HepG2 (cell line): ENCODE measurements around the gene C20orf204. TPM values are rescaled to one million over a fixed set of nuclear protein-coding genes. Genes with fewer than 3 reads are reported as not detected.

Experiments
- HNRNPLL ChIP-seq: fragments of 200-400 bp; formaldehyde crosslinking; IDR thresholded peaks from 2 replicates; pipeline ENCODE4 v1.6.1; 2017; ENCODE audit warnings: mild to moderate bottlenecking, low read depth, low read length; ENCODE audit not compliant: poor library complexity, severe bottlenecking
- KDM1A ChIP-seq: IDR thresholded peaks from 2 replicates; pipeline ENCODE4 v1.6.1; 2016; ENCODE audit warnings: missing compliant biosample characterization
- MXD4 ChIP-seq: IDR thresholded peaks from 2 replicates; pipeline ENCODE4 v1.6.1; 2016; ENCODE audit warnings: mild to moderate bottlenecking, missing biosample characterization, missing genetic modification reagents
- SAFB2 ChIP-seq: sonication (generic); formaldehyde crosslinking; IDR thresholded peaks from 2 replicates; pipeline ENCODE4 v1.5.1; 2020; ENCODE audit warnings: missing genetic modification reagents, low read depth, mild to moderate bottlenecking, borderline replicate concordance
- SSRP1 ChIP-seq: IDR thresholded peaks from 2 replicates; pipeline ENCODE4 v1.6.1; 2016; ENCODE audit warnings: control low read depth
- ZFP1 ChIP-seq: IDR thresholded peaks from 2 replicates; pipeline ENCODE4 v1.6.1; 2016
- ZNF337 ChIP-seq: sonication (generic); formaldehyde crosslinking; IDR thresholded peaks from 2 replicates; pipeline ENCODE4 v1.5.1; 2020; ENCODE audit warnings: missing genetic modification reagents, low read depth, mild to moderate bottlenecking, borderline replicate concordance
- ZNF484 ChIP-seq: sonication (generic); formaldehyde crosslinking; IDR thresholded peaks from 2 replicates; pipeline ENCODE4 v1.5.1; 2020; ENCODE audit warnings: mild to moderate bottlenecking, low read depth, missing genetic modification reagents, borderline replicate concordance
- ZNF572 ChIP-seq: sonication (generic); formaldehyde crosslinking; IDR thresholded peaks from 2 replicates; pipeline ENCODE4 v1.5.1; 2020; ENCODE audit warnings: mild to moderate bottlenecking, missing genetic modification reagents
- polyA plus RNA-seq, 8 experiments: library from polyadenylated mRNA; depleted of rRNA in 3 of 8; stranded (reverse) in 7 of 8; unstranded in 1 of 8; fragments of >200 nt; fragmentation: Illumina TruSeq in 4 of 8; extraction: Trizol in 4 of 8; gene quantifications; 2 replicates each; pipeline versions ENCODE4 v1.2.1 to v1.2.3, GENCODE V29; 2011 to 2016; ENCODE audit warnings: low read depth in 4 of 8, missing spikeins in 1 of 8, mixed read lengths in 1 of 8; ENCODE audit not compliant: insufficient read depth in 1 of 8
- total RNA-seq, 5 experiments: library from RNA; depleted of rRNA; stranded (reverse); fragments of >200 nt; fragmentation: Illumina TruSeq; extraction: Trizol; gene quantifications; 2 replicates each; pipeline ENCODE4 v1.2.3, GENCODE V29; 2016; ENCODE audit warnings: low read depth in 1 of 5
- TF ChIP-seq, protein P1 (sequence below): sonication (generic); formaldehyde crosslinking; IDR thresholded peaks from one replicate; pipeline ENCODE4 v1.5.1; 2020; ENCODE audit warnings: mild to moderate bottlenecking, missing genetic modification reagents; ENCODE audit errors: not compliant biosample characterization
- TF ChIP-seq, protein P2 (sequence below): sonication (generic); formaldehyde crosslinking; IDR thresholded peaks from 2 replicates; pipeline ENCODE4 v1.4.0; 2020; ENCODE audit warnings: missing genetic modification reagents; ENCODE audit errors: not compliant biosample characterization
- TF ChIP-seq, protein P3 (sequence below): sonication (generic); formaldehyde crosslinking; conservative IDR thresholded peaks from 2 replicates; pipeline ENCODE4 v1.4.0; 2020; ENCODE audit warnings: missing genetic modification reagents
- TF ChIP-seq, protein P4 (sequence below): sonication (generic); formaldehyde crosslinking; IDR thresholded peaks from 2 replicates; pipeline ENCODE4 v1.4.0; 2020; ENCODE audit warnings: missing genetic modification reagents
- TF ChIP-seq, protein P5 (sequence below): fragments of 450-650 bp; IDR thresholded peaks from 2 replicates; pipeline ENCODE4 v1.6.1; 2016

C20orf204 gene
- total and polyA plus RNA-seq, 2 of the 13 experiments (the other 11 are each of a cell fraction or from before 2014, with no cell fraction given): 22.1 to 80.0 TPM

DNA sequence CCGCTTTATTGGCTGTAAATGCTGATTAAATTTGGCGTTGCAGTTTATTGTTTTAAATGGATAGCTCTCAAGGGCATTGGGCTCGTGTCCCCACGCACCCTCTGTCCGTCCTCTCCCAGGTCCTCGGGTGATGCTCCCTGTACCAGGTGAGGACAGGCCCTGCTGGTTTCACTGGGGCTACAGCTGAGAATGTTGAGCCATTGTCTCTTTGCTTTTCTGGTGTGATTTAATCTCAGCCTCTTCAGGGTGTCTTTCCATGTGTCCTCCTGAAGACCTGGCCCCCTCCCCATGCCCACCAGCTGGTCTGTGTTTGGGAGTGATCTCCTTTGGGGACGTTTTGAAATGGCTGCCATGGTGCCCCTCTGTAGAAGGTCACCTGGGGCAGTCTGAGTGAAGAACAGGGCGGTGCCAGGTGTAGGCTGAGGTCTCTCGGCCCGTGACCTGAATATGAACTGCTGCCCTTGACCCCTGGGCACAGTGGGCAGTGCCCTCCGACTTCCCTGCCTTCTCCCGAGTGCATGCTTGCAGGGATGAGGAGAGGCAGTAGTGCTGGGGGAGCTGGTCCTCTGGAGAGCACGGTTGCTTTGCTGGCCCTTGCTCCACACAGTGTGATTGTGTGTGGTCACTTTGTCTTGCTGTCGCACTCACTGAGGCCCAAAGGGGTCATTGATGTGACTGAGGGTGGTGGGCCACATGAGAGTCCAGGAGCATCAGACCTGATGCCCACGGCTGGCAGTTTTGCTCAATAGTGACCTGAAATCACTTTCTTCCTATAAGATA, 12.4 kb upstream of the C20orf204 start (continued):
- TF ChIP-seq, protein P1, sequence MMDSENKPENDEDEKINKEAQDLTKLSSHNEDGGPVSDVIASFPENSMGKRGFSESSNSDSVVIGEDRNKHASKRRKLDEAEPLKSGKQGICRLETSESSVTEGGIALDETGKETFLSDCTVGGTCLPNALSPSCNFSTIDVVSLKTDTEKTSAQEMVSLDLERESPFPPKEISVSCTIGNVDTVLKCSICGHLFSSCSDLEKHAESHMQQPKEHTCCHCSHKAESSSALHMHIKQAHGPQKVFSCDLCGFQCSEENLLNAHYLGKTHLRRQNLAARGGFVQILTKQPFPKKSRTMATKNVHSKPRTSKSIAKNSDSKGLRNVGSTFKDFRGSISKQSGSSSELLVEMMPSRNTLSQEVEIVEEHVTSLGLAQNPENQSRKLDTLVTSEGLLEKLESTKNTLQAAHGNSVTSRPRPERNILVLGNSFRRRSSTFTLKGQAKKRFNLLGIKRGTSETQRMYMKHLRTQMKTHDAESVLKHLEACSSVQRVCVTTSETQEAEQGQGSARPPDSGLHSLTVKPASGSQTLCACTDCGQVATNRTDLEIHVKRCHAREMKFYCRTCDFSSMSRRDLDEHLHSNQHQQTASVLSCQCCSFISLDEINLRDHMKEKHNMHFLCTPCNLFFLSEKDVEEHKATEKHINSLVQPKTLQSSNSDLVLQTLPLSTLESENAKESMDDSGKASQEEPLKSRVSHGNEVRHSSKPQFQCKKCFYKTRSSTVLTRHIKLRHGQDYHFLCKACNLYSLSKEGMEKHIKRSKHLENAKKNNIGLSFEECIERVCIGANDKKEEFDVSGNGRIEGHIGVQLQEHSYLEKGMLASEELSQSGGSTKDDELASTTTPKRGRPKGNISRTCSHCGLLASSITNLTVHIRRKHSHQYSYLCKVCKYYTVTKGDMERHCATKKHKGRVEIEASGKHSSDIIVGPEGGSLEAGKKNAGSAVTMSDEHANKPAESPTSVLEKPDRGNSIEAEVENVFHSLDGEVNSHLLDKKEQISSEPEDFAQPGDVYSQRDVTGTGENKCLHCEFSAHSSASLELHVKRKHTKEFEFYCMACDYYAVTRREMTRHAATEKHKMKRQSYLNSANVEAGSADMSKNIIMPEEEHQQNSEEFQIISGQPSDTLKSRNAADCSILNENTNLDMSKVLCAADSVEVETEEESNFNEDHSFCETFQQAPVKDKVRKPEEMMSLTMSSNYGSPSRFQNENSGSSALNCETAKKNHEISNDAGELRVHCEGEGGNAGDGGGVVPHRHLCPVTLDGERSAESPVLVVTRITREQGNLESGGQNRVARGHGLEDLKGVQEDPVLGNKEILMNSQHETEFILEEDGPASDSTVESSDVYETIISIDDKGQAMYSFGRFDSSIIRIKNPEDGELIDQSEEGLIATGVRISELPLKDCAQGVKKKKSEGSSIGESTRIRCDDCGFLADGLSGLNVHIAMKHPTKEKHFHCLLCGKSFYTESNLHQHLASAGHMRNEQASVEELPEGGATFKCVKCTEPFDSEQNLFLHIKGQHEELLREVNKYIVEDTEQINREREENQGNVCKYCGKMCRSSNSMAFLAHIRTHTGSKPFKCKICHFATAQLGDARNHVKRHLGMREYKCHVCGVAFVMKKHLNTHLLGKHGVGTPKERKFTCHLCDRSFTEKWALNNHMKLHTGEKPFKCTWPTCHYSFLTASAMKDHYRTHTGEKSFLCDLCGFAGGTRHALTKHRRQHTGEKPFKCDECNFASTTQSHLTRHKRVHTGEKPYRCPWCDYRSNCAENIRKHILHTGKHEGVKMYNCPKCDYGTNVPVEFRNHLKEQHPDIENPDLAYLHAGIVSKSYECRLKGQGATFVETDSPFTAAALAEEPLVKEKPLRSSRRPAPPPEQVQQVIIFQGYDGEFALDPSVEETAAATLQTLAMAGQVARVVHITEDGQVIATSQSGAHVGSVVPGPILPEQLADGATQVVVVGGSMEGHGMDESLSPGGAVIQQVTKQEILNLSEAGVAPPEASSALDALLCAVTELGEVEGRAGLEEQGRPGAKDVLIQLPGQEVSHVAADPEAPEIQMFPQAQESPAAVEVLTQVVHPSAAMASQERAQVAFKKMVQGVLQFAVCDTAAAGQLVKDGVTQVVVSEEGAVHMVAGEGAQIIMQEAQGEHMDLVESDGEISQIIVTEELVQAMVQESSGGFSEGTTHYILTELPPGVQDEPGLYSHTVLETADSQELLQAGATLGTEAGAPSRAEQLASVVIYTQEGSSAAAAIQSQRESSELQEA: no peak
- TF ChIP-seq, protein P2, sequence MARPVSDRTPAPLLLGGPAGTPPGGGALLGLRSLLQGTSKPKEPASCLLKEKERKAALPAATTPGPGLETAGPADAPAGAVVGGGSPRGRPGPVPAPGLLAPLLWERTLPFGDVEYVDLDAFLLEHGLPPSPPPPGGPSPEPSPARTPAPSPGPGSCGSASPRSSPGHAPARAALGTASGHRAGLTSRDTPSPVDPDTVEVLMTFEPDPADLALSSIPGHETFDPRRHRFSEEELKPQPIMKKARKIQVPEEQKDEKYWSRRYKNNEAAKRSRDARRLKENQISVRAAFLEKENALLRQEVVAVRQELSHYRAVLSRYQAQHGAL (CRISPR knock-in tag): no peak
- TF ChIP-seq, protein P3, sequence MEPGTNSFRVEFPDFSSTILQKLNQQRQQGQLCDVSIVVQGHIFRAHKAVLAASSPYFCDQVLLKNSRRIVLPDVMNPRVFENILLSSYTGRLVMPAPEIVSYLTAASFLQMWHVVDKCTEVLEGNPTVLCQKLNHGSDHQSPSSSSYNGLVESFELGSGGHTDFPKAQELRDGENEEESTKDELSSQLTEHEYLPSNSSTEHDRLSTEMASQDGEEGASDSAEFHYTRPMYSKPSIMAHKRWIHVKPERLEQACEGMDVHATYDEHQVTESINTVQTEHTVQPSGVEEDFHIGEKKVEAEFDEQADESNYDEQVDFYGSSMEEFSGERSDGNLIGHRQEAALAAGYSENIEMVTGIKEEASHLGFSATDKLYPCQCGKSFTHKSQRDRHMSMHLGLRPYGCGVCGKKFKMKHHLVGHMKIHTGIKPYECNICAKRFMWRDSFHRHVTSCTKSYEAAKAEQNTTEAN: no peak
- TF ChIP-seq ZNF484 (CRISPR knock-in tag): no peak
- TF ChIP-seq ZFP1 (CRISPR knock-in tag): no peak
- TF ChIP-seq HNRNPLL: no peak
- no peak for TF ChIP-seq SAFB2 (CRISPR knock-in tag)
- no peak for TF ChIP-seq ZNF572 (CRISPR knock-in tag)
- TF ChIP-seq KDM1A (CRISPR knock-in tag): no peak
- no peak for TF ChIP-seq ZNF337 (CRISPR knock-in tag)
- TF ChIP-seq, protein P4, sequence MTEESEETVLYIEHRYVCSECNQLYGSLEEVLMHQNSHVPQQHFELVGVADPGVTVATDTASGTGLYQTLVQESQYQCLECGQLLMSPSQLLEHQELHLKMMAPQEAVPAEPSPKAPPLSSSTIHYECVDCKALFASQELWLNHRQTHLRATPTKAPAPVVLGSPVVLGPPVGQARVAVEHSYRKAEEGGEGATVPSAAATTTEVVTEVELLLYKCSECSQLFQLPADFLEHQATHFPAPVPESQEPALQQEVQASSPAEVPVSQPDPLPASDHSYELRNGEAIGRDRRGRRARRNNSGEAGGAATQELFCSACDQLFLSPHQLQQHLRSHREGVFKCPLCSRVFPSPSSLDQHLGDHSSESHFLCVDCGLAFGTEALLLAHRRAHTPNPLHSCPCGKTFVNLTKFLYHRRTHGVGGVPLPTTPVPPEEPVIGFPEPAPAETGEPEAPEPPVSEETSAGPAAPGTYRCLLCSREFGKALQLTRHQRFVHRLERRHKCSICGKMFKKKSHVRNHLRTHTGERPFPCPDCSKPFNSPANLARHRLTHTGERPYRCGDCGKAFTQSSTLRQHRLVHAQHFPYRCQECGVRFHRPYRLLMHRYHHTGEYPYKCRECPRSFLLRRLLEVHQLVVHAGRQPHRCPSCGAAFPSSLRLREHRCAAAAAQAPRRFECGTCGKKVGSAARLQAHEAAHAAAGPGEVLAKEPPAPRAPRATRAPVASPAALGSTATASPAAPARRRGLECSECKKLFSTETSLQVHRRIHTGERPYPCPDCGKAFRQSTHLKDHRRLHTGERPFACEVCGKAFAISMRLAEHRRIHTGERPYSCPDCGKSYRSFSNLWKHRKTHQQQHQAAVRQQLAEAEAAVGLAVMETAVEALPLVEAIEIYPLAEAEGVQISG: no peak; the same call in none of the 2 replicates
- TF ChIP-seq, protein P5, sequence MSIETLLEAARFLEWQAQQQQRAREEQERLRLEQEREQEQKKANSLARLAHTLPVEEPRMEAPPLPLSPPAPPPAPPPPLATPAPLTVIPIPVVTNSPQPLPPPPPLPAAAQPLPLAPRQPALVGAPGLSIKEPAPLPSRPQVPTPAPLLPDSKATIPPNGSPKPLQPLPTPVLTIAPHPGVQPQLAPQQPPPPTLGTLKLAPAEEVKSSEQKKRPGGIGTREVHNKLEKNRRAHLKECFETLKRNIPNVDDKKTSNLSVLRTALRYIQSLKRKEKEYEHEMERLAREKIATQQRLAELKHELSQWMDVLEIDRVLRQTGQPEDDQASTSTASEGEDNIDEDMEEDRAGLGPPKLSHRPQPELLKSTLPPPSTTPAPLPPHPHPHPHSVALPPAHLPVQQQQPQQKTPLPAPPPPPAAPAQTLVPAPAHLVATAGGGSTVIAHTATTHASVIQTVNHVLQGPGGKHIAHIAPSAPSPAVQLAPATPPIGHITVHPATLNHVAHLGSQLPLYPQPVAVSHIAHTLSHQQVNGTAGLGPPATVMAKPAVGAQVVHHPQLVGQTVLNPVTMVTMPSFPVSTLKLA: no peak
- TF ChIP-seq MXD4 (CRISPR knock-in tag): no peak
- TF ChIP-seq SSRP1 (CRISPR knock-in tag): peak; percentile 93; the same call in 1 of the 2 replicates
